SJSA1 (cell line): ENCODE measurements around the gene ROBO2. TPM values are rescaled to one million over a fixed set of nuclear protein-coding genes. Genes with fewer than 3 reads are reported as not detected.

Experiments used
- DNase-seq, 2 experiments: peaks; one replicate each; pipeline ENCODE4 v3.0.0-alpha.2; 2015 to 2020; ENCODE audit warnings: low spot score in 2 of 2, low read depth in 1 of 2
- H3K27ac ChIP-seq: fragments of 250-450 bp; sonication (Bioruptor Pico); 2 replicates; pipeline ENCODE4 v1.5.1; 2020; ENCODE audit warnings: mild to moderate bottlenecking, moderate library complexity
- H3K27me3 ChIP-seq: fragments of 250-450 bp; sonication (Bioruptor Pico); replicated peaks from 2 replicates; pipeline ENCODE4 v1.5.1; 2020; ENCODE audit warnings: mild to moderate bottlenecking, moderate library complexity
- H3K36me3 ChIP-seq: fragments of 250-450 bp; sonication (Bioruptor Pico); 2 replicates; pipeline ENCODE4 v1.5.1; 2020; ENCODE audit warnings: mild to moderate bottlenecking
- H3K4me1 ChIP-seq: fragments of 250-450 bp; sonication (Bioruptor Pico); replicated peaks from 2 replicates; pipeline ENCODE4 v1.6.1; 2021; ENCODE audit warnings: mild to moderate bottlenecking
- H3K4me3 ChIP-seq: fragments of 250-450 bp; sonication (Bioruptor Pico); 2 replicates; pipeline ENCODE4 v1.5.1; 2020; ENCODE audit warnings: mild to moderate bottlenecking
- H3K9me3 ChIP-seq: fragments of 250-450 bp; sonication (Bioruptor Pico); replicated peaks from 2 replicates; pipeline ENCODE4 v1.5.1; 2020; ENCODE audit warnings: mild to moderate bottlenecking
- total RNA-seq: library from RNA; depleted of rRNA; stranded (reverse); fragments of >200 nt; shearing (Covaris generic); gene quantifications from 2 replicates; pipeline ENCODE4 v1.2.3, GENCODE V29; 2014; rRNA removed

Gene ROBO2, protein sequence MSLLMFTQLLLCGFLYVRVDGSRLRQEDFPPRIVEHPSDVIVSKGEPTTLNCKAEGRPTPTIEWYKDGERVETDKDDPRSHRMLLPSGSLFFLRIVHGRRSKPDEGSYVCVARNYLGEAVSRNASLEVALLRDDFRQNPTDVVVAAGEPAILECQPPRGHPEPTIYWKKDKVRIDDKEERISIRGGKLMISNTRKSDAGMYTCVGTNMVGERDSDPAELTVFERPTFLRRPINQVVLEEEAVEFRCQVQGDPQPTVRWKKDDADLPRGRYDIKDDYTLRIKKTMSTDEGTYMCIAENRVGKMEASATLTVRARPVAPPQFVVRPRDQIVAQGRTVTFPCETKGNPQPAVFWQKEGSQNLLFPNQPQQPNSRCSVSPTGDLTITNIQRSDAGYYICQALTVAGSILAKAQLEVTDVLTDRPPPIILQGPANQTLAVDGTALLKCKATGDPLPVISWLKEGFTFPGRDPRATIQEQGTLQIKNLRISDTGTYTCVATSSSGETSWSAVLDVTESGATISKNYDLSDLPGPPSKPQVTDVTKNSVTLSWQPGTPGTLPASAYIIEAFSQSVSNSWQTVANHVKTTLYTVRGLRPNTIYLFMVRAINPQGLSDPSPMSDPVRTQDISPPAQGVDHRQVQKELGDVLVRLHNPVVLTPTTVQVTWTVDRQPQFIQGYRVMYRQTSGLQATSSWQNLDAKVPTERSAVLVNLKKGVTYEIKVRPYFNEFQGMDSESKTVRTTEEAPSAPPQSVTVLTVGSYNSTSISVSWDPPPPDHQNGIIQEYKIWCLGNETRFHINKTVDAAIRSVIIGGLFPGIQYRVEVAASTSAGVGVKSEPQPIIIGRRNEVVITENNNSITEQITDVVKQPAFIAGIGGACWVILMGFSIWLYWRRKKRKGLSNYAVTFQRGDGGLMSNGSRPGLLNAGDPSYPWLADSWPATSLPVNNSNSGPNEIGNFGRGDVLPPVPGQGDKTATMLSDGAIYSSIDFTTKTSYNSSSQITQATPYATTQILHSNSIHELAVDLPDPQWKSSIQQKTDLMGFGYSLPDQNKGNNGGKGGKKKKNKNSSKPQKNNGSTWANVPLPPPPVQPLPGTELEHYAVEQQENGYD (N-terminal part only)
- total RNA-seq: not detected in 2 replicates

DNA sequence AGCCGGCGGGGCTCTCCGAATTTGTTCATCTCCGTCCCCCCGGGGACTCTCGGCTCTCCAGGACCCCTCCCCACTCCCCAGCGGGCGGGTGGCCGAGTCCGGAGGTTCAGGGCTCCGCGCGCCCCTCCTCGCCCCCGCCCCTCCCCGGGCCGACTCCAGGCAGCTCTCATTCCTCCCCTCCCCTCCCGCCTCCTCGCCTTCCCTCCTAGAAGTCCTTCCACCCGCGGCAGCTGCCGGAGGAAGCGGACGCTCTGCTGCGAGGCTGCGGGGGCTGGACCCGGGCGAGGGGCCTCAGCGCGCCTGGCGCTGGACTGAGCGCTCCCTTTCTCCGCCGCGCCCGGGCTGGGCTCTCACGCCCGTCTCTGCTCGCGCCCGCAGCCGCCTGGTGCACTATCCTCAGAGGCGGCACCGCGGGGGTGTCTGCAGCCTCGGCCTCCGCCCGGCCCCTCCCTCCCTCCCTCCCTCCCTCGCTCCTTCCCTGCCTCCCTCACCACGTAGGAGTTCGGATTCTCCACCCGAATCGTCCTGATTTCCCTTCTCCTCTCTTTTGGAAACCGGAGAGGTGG is at the start of gene ROBO2:
ROBO2 (plus strand) TSS at position 494 of the 566 bp plus-strand sequence. CDS start 687 bp downstream, outside the sequence.
- no peak within 1 kb of the TSS for H3K4me3 ChIP-seq
- H3K27me3 ChIP-seq: peaks cover 26% of the 10 kb centered on the region
- no peak for DNase-seq
- H3K9me3 ChIP-seq: no peaks in the 10 kb centered on the region
- no peak within 1 kb of the TSS for H3K27ac ChIP-seq
- no peaks in the 10 kb centered on the region for H3K4me1 ChIP-seq
- H3K36me3 ChIP-seq: no peaks in the 10 kb centered on the region

DNA sequence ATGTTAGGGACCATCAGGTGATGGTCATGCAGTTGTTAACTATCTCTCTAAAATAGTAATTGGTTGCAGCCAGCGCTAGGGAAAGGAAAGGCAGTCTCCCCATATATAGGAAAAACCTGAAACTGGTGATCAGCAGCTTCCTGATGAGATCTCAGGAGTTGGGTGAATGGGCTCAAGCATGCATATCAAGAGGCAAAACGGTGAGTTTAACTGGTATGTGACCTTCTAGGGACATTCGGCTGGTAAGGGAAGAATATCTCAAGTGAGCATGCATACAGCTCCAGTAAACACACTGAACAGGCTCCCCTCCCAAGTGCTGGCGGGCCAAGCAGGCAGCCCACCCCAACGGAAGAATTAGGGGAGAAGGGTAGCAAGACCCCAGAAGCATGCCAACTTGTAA is 49.3 kb upstream of the ROBO2 start:
- no peaks in the 10 kb centered on the region for H3K4me1 ChIP-seq
- no peaks in the 10 kb centered on the region for H3K36me3 ChIP-seq
- no peak overlapping the region for H3K27ac ChIP-seq
- H3K9me3 ChIP-seq: no peaks in the 10 kb centered on the region
- no peak for DNase-seq
- no peak overlapping the region for H3K4me3 ChIP-seq
- no peaks in the 10 kb centered on the region for H3K27me3 ChIP-seq

DNA sequence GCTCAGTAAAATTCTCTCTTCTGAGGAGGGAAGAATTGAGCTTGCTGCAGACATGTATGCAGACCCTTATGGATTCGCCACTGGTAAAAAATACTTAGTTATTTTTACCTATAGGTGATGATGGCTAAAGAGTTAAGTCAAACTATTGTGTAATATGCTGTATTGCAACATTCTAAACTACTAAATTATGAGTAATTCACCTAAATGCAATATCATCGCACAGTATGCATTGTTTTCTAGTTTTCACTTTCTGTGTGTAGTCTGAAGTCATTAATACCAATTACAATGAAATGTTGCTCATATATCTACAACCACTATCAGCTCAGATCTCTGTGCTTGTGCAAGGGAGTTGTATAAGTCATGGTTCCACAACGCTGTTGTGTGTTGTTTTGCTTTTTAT is 48.7 kb upstream of the ROBO2 start:
- Histone ChIP-seq H3K27me3 (no peaks in the 10 kb centered on the region), H3K4me3 (no peak overlapping the region), H3K4me1 (no peaks in the 10 kb centered on the region), H3K36me3 (no peaks in the 10 kb centered on the region), H3K9me3 (no peaks in the 10 kb centered on the region), H3K27ac (no peak overlapping the region)
- no peak for DNase-seq

DNA sequence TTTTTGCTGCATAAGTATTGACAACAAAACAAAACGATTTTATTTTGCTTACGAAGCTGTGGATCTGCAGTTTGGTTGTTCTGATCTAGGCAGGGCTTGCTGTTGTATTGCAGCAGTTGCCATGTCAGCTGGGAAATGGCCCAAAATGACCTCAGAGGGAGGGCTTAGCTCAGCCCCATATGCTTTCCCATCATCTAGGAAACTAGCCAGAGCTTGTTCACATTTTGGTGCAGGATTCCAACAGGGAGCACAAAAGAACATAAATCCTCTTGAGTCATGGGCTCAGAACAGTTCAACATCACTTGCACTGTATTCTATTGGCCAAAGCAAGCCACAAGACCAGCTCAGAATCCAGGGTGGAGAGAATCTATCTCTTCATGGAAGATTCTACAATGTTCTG is 42.2 kb upstream of the ROBO2 start:
- Histone ChIP-seq H3K4me1 (no peaks in the 10 kb centered on the region), H3K27me3 (no peaks in the 10 kb centered on the region), H3K4me3 (no peak overlapping the region), H3K27ac (no peak overlapping the region), H3K9me3 (no peaks in the 10 kb centered on the region), H3K36me3 (no peaks in the 10 kb centered on the region)
- DNase-seq: no peak

DNA sequence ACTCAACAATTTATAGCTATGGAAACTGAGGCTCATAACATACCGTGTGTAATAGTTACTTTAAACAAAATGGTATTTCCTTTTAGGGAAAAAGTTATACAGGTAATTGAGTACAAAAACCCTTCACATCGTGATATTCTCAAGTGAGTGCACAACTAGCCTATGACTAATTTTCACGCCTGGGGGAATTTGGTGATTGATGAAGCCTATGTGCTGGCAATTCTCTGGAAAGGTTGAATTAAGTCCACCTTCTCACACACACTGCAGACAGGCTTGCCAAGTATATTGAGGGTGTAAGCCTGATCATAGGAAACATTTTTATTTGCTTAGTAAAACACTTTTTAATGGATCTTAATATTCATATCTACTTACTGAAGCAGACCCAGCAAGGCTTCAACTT is 41.3 kb upstream of the ROBO2 start:
- Histone ChIP-seq H3K9me3 (no peaks in the 10 kb centered on the region), H3K27me3 (no peaks in the 10 kb centered on the region), H3K4me3 (no peak overlapping the region), H3K4me1 (no peaks in the 10 kb centered on the region), H3K36me3 (no peaks in the 10 kb centered on the region), H3K27ac (no peak overlapping the region)
- DNase-seq: no peak

DNA sequence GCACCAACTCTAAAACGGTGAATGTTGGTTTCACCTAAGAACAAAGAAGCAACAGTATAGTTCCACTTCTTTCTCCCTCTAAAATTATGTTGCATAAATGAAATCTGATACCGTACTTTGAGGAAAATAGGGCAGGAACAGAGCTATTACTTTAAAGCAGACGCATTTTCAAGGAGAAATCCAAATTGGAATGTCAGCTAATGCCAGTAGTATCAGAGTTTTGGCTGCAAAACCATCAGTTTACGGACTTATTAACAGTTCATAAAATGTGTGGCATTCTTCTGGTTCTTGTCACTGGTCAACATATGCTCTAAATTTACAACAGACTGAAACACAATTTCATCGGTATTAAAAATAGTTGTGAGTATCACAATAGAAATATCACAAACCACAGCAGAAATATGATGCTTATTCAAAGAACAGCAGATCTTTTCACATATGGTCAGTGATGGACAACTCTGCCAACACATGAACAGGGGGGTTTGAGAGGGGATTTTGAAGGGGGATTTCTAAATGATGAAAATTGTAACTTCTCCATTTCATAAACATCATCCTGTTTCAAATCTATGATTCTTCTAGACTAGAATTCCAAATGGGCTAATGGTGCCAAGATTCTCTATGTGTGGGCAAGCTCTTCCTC is 38.7 kb upstream of the ROBO2 start:
- no peak for DNase-seq
- Histone ChIP-seq H3K9me3 (no peaks in the 10 kb centered on the region), H3K27ac (no peak overlapping the region), H3K27me3 (no peaks in the 10 kb centered on the region), H3K4me1 (no peaks in the 10 kb centered on the region), H3K4me3 (no peak overlapping the region), H3K36me3 (no peaks in the 10 kb centered on the region)

DNA sequence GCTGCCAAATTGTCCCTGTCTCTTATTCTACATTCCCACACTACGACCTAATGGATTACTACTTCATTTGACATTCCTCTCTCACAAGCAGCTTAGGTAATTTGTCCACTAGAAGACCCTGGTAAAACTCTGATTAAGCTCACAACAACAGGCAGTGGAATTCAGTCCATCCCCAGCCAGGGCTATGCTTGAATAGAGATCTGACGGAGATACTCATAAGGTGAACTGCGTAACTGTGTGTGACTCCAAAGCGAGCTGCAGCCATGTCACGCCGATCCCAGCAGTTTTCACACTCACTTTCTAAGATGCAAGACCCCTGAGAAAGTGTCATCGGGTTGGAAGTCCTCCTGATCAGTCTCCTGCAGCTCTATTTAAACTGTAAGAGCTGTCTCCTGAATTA is 25.7 kb upstream of the ROBO2 start:
- H3K4me3 ChIP-seq: no peak overlapping the region
- H3K27me3 ChIP-seq: no peaks in the 10 kb centered on the region
- H3K36me3 ChIP-seq: no peaks in the 10 kb centered on the region
- no peak for DNase-seq
- no peaks in the 10 kb centered on the region for H3K4me1 ChIP-seq
- no peaks in the 10 kb centered on the region for H3K9me3 ChIP-seq
- no peak overlapping the region for H3K27ac ChIP-seq

DNA sequence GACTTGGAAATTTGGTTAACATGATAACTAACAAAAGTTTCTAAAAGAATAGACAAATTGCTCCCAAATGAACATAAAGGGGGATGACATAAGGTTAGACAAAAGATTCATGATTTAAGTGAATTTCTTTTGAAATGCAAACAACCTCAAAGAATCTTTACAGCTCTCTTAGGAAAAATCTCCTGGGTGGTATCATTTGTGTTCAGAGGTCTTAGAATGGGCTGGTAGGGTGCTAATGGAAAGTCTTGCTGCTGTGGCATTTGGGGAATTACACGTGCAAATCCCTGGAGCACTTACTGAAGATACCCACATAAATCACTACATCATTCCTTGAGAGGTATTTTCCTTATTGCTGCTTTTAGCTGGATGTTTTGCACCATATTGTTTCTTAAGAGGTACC is 14.4 kb upstream of the ROBO2 start:
- Histone ChIP-seq H3K4me1 (no peaks in the 10 kb centered on the region), H3K27ac (no peak overlapping the region), H3K27me3 (no peaks in the 10 kb centered on the region), H3K4me3 (no peak overlapping the region), H3K9me3 (no peaks in the 10 kb centered on the region), H3K36me3 (no peaks in the 10 kb centered on the region)
- no peak for DNase-seq

DNA sequence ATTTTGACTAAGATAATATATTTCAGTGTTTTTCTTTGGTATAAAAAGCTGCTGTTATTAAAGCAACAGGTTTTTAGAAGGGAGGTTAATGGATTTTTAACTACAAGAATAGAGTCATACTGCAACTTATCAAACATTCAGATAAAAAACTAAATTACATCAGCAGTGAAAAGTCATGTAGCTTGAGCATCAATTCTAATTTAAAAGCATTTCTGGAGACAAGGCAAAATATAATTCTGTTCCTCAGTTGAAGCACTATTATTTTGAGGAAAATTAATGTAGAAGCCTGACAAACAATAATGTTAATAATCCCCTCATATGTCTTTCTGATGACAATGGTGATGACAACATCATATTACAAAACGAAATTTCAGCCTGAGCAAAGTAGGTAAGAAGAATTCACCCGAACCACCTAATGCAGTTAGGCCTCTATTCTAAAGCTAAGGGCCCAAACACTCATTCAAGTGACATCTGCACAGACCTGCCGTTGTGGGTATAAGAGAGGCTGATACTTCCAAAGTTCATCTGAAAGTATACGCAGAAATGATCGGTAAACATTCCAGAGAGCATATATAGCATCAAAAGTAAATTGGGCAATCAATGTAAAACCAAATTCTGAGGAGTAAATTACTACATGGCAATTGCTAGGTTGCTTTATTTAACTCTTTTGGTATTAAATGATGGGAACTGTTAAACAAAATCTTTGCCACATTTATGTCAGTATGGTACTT is 12.8 kb upstream of the ROBO2 start:
- H3K27me3 ChIP-seq: no peaks in the 10 kb centered on the region
- no peak overlapping the region for H3K4me3 ChIP-seq
- no peak for DNase-seq
- no peaks in the 10 kb centered on the region for H3K4me1 ChIP-seq
- H3K36me3 ChIP-seq: no peaks in the 10 kb centered on the region
- H3K9me3 ChIP-seq: no peaks in the 10 kb centered on the region
- H3K27ac ChIP-seq: no peak overlapping the region

DNA sequence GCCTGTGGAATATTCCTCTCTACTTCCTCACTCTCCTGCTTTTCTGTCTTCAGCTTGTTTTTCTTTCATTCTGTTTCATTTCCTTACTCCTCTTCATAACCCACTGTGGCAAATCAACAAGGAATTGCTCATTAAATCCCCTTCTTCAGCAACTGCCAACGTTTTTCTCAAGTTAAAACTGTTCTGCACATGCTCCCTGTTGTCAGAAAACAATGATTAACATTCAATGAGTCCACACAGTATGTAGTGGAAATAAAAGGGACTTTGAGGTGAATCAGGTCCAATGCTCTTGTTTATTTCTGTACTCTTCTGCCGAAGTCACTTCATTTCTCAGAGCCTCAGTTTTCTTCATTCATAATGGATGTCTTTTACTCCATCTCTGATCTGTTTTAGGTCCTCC is 11.9 kb upstream of the ROBO2 start:
- Histone ChIP-seq H3K36me3 (no peaks in the 10 kb centered on the region), H3K4me1 (no peaks in the 10 kb centered on the region), H3K4me3 (no peak overlapping the region), H3K27me3 (no peaks in the 10 kb centered on the region), H3K27ac (no peak overlapping the region), H3K9me3 (no peaks in the 10 kb centered on the region)
- no peak for DNase-seq

DNA sequence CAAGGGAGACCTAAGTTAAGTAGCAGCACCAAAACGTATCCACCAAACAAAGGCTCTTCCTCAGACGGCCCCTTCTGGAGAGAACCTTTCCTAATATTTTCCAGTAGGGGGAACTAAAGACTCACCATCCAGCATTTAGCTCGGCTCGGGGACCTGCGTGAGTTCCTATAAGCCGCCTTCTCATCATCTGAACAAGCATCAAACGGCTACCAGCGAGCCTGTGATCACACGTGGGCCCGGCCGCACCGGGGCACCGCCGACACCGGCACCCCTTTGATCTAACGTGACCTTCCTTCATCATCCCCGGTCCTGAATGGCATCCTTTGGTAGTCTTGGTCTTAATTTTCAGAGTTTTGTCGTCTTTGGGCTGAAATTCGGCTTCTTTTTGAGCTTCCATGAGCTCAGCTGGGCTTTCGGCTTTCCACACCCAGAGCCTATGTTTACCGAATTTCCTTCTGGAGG is 1.4 kb upstream of the ROBO2 start:
- DNase-seq: peak; percentile 35 to 49
- Histone ChIP-seq H3K36me3 (no peaks in the 10 kb centered on the region), H3K27ac (no peak overlapping the region), H3K4me3 (no peak overlapping the region), H3K4me1 (no peaks in the 10 kb centered on the region), H3K27me3 (peaks cover 26% of the 10 kb centered on the region), H3K9me3 (no peaks in the 10 kb centered on the region)

DNA sequence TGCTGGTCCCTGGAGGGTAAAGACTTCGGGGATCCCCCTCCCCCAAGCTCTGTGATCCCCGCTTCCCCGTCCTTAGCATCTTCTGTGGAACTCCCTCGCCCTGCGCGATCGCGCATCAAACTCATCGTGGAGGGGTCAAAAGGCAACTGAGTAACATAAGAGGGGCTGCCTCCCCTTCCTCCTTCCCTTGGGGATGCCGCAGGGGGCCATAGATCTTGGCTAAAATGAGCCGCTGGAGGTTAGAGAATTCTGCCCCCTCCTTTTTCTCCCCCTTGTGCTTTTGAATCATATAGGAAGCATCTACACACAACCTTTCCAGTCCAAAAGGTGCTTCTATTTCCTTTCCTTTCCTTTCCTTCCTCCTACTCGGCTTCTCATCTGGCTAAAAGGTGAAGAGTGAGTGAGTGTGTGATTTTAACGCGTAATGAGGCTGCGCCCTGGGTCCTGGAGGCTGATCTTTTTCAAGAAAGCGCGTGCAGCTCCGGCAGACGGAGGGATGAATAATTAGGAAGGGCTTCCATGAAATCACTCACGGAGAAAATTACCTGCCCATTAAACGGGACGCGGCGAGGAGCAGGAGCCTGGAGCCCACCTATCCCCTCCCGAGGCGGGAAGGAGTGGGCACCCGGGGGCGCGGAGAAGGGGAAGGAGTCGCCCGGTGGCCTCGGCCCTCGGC is 831 bp upstream of the ROBO2 start:
- DNase-seq: no peak
- Histone ChIP-seq H3K4me3 (no peak overlapping the region), H3K4me1 (no peaks in the 10 kb centered on the region), H3K27ac (no peak overlapping the region), H3K9me3 (no peaks in the 10 kb centered on the region), H3K27me3 (peaks cover 26% of the 10 kb centered on the region), H3K36me3 (no peaks in the 10 kb centered on the region)
